Measurements from ENCODE around the gene CPEB3.
A peak's percentile ranks its signal among the peaks of the same experiment; 100 is the strongest.
"Not testable (repeated sequence)": the region's sequence is repeated elsewhere in the genome, so short reads cannot be mapped to it uniquely, and the experiment has no call there.

CPEB3 gene

DNA sequence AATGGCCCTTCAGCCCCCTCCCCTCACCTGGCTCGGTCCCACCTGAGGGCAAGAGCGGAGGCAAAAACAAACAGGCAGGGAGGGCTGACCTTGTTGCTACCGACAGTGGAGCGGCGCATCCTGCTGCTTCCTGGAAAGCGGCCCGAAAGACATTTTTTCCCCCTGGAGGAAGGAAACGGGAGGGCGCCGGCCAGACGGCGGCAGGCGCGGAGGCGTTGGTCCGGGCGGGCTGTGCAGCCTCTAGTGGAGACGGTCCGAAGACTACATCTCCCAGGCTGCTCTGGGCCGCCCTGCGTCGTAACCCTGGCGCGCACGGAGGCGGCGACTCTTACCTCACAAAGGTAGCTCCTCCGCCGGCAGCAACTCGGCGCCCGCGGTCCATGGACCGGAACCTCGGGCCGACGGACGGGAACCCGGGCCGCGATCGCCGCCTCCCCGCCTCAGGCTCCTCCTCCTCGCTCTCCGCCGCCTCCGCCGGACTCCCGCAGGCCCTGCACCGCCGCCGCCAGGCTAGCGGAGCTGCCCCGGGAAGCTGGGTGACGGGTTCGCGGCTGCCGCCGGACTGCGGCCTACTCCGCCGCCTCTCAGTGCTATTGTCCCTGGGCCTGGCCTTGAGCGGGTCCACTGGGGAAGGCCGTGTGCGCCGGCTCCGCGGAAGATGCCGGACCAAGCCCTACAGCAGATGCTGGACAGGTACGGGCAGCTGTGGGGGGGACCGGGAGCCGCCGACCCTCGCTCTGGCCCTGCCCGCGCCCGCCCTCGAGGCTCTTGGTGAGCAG is at the start of gene CPEB3, which contains the start of gene MARCHF5:
CPEB3 (minus strand) TSS at position 242 of the 779 bp plus-strand sequence. CDS start 50,728 bp downstream, outside the sequence.
MARCHF5 (plus strand) TSS at position 331 of the 779 bp plus-strand sequence; CDS start at position 659, 328 bp downstream.
- peak; percentile 93 for DNase-seq (ENCODE audit: low read depth)

DNA sequence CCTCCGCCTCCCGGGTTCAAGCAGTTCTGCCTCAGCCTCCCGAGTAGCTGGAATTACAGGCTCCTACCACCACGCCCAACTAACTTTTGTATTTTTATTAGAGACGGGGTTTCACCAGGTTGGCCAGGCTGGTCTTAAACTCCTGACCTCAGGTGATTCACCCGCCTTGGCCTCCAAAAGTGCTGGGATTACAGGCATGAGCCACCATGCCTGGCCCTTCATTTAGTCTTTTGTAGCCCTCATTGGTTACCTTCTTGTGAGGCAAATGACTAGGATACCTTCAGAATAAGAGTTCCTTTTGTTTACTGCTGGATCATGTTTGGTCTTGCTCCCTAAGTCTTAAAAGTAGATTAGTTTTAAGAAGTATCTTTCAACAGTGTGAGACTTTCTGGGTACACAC is 39.0 kb upstream of the CPEB3 start:
- DNase-seq (ENCODE audit: low read depth): not testable (repeated sequence)

DNA sequence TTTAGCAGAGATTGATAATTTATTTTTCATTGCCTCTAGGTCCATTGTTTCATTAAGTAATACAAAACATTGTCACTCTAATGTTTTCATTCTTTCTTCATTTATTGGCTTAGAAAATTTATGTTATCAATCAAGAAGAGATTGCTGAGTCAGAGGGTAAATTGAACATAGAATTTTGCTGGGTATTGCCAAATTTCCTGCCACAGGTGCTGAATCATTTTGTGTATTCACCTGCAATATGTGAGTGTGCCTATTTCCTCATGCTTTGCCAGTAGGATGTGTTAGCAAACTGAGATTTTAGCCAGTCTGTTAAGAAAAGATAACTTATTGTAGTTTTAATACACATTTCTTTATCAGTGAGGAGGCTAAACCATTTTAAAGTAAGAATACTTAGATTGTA is 38.1 kb upstream of the CPEB3 start:
- DNase-seq (ENCODE audit: low read depth): no peak

DNA sequence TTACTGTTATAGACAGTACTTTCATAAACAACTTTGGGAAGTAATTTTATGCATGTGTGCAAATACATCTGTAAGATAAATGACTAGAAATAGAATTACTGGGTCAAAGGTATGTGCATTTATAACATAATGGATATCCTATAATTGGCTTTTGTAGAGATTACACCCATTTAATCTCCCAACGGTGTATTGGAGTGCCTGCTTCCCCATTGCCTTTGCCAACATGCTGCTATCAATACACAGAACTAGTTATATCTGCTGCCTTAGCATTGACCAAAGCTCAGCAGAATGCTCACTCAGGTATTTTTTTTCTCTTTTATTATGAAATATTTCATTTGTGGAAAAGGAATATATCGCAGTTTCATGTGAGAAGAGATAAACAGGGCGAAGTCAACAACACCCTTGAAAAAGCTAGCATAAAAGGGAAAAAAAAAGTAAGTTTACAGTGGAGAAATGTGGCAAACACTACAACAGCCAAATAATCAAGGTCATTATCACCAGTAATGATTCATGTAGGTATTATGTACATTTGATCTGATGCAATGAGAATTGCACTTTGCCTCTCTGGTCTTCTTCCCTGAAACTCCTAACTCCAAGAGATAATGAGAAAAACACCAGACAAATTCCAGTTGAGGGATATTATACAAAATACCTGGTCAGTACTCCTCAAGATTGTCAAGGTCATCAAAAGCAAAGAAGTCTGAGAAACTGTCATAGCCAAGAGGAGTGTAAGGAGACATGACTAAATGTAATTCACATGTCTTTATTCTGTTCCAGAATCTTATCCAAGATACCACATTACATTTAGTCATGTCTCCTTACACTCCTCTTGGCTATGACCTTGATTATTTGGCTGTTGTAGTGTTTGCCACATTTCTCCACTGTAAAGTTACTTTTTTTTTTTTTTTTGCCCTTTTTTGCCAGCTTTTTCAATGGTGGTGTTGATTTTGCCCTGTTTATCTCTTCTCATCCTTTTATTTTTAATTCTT is 36.9 kb upstream of the CPEB3 start:
- DNase-seq (ENCODE audit: low read depth): peak; percentile 8

DNA sequence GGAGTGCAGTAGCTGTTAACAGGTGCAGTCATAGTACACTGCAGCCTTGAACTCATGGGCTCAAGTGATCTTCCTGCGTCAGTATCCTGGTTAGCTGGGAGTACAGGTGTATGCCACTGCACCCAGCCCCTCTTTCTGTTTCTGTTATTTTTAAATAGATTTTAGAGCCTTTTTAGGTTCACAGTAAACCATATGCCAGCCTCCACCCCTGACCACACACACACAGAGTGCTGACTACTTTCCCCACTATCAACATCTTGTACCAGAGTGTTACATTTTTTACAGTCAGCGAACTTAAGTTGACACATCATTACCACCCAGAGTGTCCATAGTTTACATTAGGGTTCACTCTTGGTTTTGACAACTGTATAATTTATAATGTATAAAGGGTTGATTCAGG is 32.2 kb upstream of the CPEB3 start:
- DNase-seq (ENCODE audit: low read depth): no peak

DNA sequence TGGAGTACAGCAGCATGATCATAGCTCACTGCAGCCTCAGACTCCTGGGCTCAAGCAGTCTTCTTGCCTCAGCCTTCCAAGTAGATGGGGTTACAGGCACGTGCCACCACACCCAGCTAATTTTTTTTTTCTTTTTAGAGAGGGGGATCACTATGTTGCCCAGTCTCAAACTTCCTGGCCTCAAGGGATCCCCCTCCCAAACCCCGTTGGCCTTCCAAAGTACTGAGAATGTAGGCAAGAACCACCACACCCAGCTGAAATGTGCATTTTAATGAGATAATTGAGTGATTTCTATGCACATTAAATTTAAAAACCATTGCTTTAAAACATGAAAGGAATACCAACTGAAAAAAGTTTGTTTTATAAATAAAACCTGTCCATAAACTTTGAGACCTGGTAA is 25.7 kb upstream of the CPEB3 start:
- no peak for DNase-seq (ENCODE audit: low read depth)

DNA sequence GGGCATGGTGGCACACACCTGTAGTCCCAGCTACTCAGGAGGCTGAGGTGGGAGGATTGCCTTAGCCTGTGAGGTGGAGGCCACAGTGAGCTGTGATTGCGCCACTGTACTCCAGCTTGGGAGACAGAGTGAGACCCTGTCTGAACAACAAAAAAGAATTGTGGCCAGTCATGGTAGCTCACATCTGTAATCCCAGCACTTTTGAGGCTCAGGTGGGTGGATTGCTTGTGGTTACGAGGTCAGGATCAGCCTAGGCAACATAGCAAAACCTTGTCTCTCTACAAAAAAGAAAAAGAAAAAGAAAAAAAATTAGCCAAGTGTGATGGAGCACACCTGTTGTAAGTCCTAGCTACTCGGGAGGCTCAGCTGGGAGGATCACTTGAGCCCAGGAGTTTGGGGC is 22.9 kb upstream of the CPEB3 start:
- DNase-seq (ENCODE audit: low read depth): no peak

DNA sequence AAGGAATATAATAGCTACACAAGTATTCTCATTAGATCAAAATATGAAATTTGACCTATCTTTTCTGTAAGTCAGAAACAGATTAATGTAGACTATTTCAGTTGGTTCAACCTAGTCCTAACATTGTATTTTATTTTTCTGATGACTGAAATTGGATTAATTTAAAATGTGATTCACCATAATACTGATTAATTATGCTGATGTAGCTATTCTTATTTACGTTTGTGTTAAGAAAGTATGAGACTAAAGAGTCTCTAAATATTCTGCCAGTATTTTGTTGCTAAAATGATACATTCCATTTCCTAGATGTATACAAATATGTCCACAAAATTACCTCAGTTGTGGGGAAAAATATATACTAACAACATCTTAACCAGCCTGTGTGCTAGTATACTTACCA is 18.4 kb upstream of the CPEB3 start:
- no peak for DNase-seq (ENCODE audit: low read depth)

DNA sequence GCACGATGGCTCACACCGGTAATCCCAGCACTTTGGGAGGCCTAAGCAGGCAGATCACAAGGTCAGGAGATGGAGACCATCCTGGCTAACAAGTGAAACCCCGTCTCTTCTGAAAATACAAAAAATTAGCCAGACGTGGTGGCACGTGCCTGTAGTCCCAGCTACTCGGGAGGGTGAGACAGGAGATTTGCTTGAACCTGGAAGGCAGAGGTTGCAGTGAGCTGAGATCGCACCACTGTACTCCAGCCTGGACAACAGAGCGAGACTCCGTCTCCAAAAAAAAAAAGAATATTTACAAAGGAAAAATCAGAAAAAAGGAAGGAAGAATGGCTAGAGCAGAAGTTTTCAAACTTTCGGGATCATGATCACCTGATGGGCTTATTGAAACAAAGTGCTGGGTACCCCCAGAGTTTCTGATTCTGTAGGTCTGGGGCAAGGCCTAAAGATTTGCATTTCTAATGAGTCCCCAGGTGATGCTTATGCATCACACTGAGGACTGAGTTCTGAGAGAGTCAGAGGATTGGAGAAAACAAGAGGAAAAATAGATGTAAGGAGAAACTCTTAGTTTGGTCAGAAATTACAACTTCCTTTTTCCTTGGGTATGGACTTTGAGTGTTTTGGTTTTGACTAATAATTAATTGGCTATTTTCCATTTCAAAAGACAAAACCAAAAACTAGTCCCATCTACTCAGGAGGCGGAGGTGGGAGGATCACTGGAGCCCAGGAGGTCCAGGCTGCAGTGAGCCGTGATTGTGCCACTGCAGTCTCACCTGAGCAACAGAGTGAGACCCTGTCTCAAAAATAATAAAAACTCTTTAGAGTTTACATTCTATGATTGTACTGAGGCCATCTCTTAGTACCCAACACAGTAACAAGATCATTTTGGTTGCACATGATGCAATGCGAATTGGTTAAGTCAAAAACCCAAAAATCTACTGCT is 14.5 kb upstream of the CPEB3 start:
- DNase-seq (ENCODE audit: low read depth): no peak

DNA sequence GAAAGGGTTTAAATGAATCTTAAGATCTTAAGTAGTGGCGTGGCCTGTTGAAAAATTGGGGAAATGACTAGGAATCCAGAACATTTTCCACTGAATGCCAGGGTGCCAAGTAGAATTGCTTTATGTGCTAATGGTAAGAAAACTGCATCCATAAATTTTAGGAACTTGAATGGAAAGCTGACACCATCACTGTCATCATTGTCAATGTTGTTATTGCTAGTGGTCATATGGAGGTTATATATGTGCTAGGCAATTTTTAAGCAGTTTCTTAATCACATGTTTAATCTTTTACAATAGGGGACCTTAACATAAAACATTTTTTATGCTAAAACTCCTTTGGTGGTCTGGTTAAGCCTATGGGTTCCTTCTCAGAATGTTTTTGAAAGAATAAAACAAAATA is 13.2 kb upstream of the CPEB3 start:
- no peak for DNase-seq (ENCODE audit: low read depth)

DNA sequence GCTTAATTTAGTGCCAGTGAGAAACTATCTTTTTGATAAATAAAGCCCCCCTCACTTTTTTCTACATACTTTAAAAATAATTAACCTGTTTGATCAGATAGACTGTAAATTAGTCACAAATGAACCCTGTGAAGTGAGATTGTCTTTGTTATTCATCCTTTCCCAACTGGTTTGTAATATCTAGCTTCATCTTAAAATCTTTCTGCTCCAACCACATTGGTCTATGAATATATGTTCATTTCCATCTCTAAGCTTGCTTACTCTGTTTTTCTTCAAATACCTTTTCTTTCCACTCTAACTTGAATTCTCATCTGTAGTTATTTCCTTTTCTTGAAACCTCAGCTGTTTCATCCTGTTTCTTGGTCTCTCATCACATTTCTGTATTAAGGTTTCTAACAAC is 12.2 kb upstream of the CPEB3 start:
- no peak for DNase-seq (ENCODE audit: low read depth)

DNA sequence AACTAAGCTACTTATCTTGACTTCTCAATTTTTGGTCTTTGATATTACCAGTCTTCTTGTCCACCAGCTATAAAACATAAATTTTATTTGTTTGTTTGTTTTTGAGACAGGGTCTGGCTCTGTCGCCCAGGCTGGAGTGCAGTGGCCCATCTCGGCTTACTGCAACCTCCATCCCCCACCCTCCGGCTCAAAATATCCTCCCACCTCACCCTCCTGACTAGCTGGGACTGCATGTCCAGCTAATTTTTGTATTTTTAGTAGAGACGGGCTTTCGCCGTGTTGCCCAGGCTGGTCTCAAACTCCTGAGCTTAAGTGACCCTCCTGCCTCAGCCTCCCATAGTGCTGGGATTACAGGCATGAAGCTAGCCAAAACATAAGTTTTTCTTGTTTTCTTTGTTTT is 7.6 kb upstream of the CPEB3 start:
- DNase-seq (ENCODE audit: low read depth): no peak

DNA sequence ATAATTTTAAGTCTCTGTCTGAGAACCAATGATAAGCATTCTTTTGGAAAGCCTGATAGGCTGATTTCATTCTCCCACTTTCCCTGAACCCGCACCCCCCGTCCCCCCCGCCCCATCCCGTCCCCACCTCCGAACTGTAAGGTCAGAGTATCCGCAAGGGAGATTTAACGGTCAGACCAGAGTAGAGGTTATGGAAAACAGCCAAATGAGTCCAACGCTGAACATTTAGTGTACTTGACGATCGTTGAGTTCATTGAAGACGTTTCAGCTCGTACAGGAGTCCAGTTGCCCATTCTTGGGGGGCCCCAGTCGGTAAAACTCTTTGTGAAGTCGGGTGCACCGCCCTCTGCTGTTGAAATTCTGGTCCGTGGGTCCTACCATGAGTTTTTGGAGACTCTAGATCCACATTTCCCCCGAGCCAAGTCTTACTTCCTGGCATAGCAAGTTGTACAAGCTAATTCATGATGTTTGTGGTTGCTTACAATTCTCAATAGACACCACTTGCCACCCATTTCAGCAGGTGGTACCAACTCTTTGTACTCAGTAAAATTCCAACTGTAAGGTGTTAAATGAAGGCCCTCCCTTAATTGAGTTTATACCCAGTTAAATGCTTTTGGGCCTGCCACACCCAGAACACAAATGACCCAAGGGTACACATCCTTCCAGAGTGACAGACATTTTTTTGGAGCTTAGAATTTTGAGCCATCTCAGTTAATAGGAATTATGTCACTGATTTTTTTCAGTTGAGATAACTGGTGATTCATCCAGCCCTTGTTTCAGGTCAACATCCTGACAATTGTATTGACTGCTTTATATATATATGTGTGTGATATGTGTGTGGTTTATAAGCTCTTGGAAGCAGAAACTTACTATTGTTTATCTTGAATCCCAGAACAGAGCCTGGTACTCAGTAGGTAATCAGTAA is 1.3 kb upstream of the CPEB3 start:
- DNase-seq (ENCODE audit: low read depth): no peak

DNA sequence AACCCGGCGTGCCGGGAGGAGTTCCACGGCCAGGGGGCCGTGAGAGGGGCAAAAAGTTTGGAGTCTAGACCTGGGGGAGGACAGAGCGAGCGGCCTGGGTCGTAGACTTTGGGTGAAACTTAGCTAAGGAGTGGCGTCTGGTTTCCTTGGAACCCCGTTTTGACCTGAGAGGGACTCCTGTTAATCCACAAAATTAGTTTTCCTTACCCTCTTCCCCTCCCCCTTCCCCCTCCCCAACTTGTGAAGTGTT is 663 bp upstream of the CPEB3 start:
- DNase-seq (ENCODE audit: low read depth): no peak

DNA sequence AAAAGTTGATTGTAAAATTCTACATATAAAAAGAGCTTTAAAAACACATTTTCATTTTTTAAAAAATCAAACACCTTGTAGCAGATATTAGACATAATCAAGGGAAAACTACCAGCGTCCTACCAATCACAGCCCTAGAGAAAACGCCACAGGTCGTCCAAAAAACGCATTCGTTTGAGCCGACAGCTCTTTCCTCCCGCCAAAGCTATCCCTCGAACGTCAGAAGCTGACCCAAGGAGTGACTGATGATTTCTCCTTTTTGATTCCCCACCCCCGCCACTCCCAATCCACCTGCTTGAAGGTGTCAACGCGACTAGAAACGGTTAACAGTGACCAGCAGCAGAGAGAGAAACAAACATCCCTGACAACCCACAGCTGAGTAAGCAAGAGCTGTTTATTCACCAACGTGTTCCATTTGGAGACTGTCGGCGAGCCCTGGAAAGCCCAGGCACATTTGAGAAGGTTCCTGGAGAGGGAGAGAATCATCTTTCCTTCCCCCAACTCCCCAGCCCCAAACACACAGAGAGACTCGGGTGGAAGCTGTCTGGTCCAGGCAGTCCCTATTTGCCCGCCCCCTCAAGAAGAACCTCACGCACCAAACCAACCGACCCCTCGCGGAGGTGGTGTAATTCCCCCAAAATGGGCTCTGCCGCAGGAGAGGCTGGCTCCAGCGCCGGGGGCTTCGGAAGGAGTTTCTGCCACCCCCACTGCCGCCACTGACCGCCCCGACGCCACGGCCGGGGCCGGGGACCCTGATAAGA is 622 bp downstream of the CPEB3 start:
- no peak for DNase-seq (ENCODE audit: low read depth)

DNA sequence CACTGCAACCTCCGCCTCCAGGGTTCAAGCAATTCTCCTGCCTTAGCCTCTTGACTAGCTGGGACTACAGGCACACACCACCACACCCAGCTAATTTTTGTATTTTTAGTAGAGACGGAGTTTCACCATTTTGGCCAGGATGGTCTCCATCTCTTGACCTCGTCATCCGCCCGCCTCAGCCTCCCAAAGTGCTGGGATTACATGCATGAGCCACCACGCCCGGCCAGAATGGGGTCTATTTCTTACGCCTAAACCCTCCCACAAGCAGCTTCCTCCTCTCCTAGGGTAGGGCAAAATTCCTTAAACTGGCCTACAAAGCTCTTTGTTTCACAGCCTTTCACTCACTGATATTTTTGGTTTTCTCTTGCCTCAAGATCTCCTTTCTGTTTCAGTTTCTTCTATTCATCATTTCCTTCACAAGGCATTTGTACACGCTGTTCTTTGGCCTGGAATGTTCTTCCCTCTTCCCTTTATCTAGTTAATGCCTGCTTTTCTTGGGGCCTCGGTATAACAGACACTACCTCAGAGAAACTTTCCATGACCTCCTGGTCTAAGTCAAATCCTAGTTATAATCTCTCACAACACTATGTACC is 6.7 kb downstream of the CPEB3 start:
- DNase-seq (ENCODE audit: low read depth): no peak

DNA sequence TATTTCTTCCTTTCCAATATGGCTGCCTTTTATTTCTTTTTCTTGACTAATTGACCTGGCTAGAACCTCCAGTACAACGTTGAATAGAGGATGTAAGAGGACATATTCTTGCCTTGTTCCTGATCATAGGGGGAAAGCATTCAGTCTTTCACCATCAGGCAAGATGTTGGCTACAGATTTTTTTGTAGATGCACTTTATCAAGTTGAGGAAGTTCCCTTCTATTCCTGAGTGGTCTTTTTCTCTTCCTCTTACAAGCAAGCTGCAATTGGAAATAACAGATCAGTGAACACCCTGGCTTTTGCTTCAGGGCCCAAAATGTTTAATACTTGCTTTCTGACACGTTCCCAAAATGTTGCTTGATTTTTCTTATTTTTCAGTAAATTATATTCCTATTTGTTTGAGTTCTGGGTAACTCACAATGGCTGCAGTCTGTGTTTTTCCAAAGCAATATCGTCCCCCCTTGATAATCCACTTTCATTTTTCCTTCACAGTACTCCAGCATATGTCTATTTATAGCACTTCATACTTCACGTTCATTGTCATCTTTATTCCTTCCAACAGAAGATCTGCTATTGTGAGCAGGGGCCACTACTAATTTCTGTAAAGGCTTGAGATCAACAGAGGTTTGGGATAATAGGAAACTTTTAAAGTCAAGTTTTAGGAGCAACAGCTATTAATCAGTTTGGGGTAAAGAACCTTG is 11.7 kb downstream of the CPEB3 start:
- no peak for DNase-seq (ENCODE audit: low read depth)

DNA sequence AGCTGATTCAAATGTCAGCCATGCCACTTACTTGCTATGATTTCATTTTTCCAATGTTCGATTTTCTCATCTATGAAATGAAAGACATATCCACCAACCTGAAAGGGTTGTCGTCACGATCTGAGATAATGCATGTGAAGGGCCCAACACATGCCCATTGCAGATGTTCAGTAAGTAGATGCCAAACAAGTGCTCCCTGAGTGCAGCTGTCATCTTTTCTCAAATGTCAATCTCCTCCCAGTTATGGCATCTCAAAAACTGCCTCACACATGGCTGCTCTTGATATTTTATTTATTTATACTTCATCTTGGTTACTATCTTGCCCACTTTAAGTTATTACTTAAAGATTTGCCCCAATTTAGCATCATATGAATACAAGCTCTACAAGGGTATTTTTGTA is 16.8 kb downstream of the CPEB3 start:
- no peak for DNase-seq (ENCODE audit: low read depth)

DNA sequence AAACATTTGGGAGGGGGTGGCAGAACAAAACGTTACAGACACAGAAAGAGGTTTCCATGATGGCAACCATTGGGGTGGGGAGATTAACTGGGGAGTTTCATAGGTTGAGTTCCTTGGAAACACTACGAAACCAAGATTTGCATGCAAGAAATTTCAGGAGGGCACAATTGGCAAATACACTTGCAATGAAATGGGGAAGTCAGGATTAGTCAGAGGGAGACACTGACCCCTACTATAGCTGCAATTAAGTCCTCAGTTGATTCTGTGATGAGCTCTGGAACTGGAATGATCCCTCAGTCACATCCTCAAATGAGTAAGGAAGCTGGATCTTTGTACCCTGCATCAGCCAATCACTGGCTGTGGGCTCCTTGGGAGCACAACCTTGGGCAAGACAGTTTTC is 22.1 kb downstream of the CPEB3 start:
- no peak for DNase-seq (ENCODE audit: low read depth)

Data from stromal cell of bone marrow (primary cell).